Chondrocyte (in vitro differentiated cells): ENCODE data around the gene LTO1. TPM values are rescaled to one million over a fixed set of nuclear protein-coding genes. Genes with fewer than 3 reads are reported as not detected.
"Not testable (repeated sequence)": the region's sequence is repeated elsewhere in the genome, so short reads cannot be mapped to it uniquely, and the experiment has no call there.

Experiments
- DNase-seq: peaks from one replicate; pipeline ENCODE4 v3.0.0; 2021; ENCODE audit warnings: mixed read lengths, low spot score
- H3K27ac Mint-ChIP-seq: one replicate; pipeline ENCODE4 v1.8.0; 2021; ENCODE audit warnings: mild to moderate bottlenecking, moderate library complexity, mixed read lengths; ENCODE audit not compliant: unreplicated experiment
- H3K27me3 Mint-ChIP-seq: 2 replicates; pipeline ENCODE4 v1.8.0; 2021; ENCODE audit warnings: low read depth, mixed read lengths
- H3K36me3 Mint-ChIP-seq: 2 replicates; pipeline ENCODE4 v1.8.0; 2021; ENCODE audit warnings: low read depth, mixed read lengths
- H3K4me1 Mint-ChIP-seq: 2 replicates; pipeline ENCODE4 v1.8.0; 2021; ENCODE audit warnings: low read depth, mild to moderate bottlenecking, mixed read lengths
- H3K4me3 Mint-ChIP-seq: one replicate; pipeline ENCODE4 v1.8.0; 2021; ENCODE audit warnings: mild to moderate bottlenecking, moderate library complexity, mixed read lengths; ENCODE audit not compliant: unreplicated experiment
- H3K9me3 Mint-ChIP-seq: 2 replicates; pipeline ENCODE4 v1.8.0; 2021; ENCODE audit warnings: low read depth, mixed read lengths
- total RNA-seq: library from RNA; stranded (reverse); gene quantifications from 3 replicates; pipeline ENCODE4 v1.2.1, GENCODE V29; 2021
- TF ChIP-seq, protein P1 (sequence below): fragments of 200-600 bp; sonication (generic); IDR thresholded peaks from 2 replicates; pipeline ENCODE4 v1.5.0; 2021; ENCODE audit warnings: antibody characterized with exemption, mild to moderate bottlenecking, moderate library complexity

The LTO1 gene
- total RNA-seq, 1 donor from 2014 or later, result 16.2 TPM

DNA sequence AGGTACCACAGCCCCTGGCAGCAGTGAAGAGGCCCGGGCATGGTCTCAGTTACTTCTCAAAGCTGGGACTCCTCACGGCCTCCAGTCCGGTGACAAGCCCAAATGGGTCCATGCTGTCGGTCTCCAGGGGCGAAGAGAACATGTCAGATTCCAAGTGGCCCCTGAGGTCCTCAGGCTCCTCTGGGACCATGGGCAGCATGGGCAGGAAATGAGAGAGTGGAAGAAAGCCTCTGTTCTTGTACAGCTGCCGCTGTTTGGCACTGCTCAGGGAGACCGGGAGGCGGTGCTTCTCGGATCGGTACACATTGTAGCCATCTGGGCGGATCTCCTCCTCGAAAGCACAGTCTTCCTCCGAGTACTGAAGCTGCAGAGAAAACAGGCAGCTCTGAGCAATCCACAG, 24.1 kb upstream of the LTO1 start:
- no peak overlapping the region for H3K4me3 Mint-ChIP-seq
- H3K27ac Mint-ChIP-seq, result no peak overlapping the region

DNA sequence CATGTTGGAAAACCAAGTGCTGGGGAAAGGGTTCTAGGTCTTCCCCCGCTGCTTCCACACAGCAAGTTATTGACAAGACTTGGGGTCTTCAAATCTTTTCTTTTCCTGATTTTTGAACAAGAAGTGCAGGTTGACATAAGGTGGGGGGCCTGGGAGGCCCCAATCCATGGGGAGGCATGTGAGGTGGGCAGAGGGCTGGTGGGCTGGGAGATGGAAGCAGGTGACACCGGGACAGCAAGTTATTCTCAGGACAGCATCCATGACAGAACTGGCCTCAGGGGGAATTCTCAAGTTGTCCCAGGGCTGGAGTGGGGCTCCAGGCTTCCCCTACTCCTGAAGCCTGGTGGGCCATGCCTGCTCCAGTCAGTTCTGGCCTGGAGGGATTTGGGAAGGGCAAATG, 23.2 kb upstream of the LTO1 start:
- H3K4me1 Mint-ChIP-seq, result peaks cover 18% of the 10 kb centered on the region
- no peaks in the 10 kb centered on the region for H3K9me3 Mint-ChIP-seq
- H3K4me3 Mint-ChIP-seq, result no peak overlapping the region
- no peaks in the 10 kb centered on the region for H3K36me3 Mint-ChIP-seq
- TF ChIP-seq, protein P1, sequence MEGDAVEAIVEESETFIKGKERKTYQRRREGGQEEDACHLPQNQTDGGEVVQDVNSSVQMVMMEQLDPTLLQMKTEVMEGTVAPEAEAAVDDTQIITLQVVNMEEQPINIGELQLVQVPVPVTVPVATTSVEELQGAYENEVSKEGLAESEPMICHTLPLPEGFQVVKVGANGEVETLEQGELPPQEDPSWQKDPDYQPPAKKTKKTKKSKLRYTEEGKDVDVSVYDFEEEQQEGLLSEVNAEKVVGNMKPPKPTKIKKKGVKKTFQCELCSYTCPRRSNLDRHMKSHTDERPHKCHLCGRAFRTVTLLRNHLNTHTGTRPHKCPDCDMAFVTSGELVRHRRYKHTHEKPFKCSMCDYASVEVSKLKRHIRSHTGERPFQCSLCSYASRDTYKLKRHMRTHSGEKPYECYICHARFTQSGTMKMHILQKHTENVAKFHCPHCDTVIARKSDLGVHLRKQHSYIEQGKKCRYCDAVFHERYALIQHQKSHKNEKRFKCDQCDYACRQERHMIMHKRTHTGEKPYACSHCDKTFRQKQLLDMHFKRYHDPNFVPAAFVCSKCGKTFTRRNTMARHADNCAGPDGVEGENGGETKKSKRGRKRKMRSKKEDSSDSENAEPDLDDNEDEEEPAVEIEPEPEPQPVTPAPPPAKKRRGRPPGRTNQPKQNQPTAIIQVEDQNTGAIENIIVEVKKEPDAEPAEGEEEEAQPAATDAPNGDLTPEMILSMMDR, result no peak
- H3K27ac Mint-ChIP-seq, result no peak overlapping the region
- H3K27me3 Mint-ChIP-seq, result peaks cover 13% of the 10 kb centered on the region
- no peak for DNase-seq

More for the DNA sequence above, 24.1 kb upstream of the LTO1 start:
- Mint-ChIP-seq H3K9me3 (no peaks in the 10 kb centered on the region), H3K4me1 (peaks cover 18% of the 10 kb centered on the region), H3K36me3 (no peaks in the 10 kb centered on the region), H3K27me3 (peaks cover 13% of the 10 kb centered on the region)
- DNase-seq, result no peak
- TF ChIP-seq, protein P1, result no peak

DNA sequence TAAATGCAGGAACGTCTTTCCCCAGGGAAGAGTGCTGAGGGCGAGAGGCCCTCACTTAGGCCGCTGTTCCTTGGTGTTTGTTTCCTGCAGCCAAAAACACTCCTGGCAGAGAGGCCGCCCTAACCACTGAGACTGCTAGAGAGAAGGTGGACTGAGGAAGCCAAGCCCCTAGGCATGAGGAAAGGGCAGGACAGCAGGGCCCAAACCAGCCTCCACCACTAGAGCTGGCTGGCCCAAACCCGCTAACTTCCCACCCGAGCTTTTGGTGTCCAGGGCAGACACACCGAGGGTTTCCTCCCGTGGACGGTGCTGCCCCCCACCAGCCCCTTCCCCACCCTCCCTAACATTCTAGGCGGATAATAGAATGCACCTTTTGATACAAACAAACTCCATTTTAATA, 22.7 kb upstream of the LTO1 start:
- Mint-ChIP-seq H3K4me3 (no peak overlapping the region), H3K27ac (no peak overlapping the region), H3K9me3 (no peaks in the 10 kb centered on the region), H3K4me1 (peaks cover 15% of the 10 kb centered on the region), H3K27me3 (peaks cover 10% of the 10 kb centered on the region), H3K36me3 (no peaks in the 10 kb centered on the region)
- no peak for DNase-seq
- TF ChIP-seq, protein P1, result no peak

DNA sequence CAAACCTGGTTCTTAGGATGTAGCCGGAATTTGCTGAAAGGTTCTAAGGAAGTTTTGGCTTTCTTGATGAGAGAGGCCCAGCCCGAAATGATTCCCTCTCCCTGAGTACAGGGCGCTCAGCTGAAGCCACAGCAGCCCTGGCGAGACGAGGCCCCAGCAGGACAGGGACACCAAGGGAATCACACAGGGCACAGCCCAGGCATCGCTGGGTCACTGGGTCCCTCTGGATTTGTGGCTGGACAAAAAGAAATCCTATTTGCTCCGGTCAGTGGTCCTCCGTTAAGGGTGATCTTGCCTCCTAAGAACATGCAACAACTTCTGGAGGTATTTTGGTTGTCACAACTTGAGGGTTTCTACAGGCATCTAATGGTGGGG, 22.3 kb upstream of the LTO1 start:
- peaks cover 6% of the 10 kb centered on the region for H3K27me3 Mint-ChIP-seq
- no peak overlapping the region for H3K27ac Mint-ChIP-seq
- peaks cover 15% of the 10 kb centered on the region for H3K4me1 Mint-ChIP-seq
- no peak overlapping the region for H3K4me3 Mint-ChIP-seq
- TF ChIP-seq, protein P1, result no peak
- no peaks in the 10 kb centered on the region for H3K36me3 Mint-ChIP-seq
- no peak for DNase-seq
- peaks cover 3% of the 10 kb centered on the region for H3K9me3 Mint-ChIP-seq

DNA sequence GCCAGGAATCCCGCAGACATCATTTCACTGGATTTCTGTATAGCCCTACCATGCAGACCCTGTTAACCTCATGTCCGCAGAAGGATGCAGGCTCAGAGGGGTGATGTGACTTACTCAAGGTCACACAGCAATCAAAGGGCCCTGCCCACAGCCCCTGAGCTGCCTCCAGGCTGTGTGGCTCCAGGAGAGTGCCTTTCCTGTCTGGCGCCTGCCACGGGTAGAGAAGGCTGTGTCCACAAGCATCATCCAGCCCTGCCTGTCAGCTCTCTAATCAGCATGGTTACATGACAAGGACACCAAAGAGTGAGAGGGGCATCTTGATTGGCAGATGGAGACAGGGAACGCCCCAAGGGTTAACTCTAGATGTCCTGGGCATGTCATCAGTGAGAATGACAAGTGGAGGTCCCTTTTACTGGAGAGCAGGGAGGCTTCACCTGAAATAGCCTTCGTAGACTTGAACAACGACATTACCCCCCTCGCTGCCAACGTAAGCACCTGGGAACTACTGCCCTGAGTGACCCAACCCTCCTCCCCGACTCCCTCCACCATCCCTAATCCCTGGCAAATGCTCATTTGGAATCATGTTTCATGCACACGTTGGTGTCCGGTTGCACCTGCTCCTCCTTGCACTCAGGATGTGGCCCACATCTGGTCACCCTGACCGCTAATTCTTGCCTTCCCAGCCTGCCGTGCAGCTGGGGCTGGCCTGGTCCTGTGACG, 21.8 kb upstream of the LTO1 start:
- no peak overlapping the region for H3K27ac Mint-ChIP-seq
- peaks cover 7% of the 10 kb centered on the region for H3K9me3 Mint-ChIP-seq
- DNase-seq, result no peak
- H3K36me3 Mint-ChIP-seq, result peaks cover 2% of the 10 kb centered on the region
- H3K4me3 Mint-ChIP-seq, result no peak overlapping the region
- H3K27me3 Mint-ChIP-seq, result peaks cover 5% of the 10 kb centered on the region
- H3K4me1 Mint-ChIP-seq, result peaks cover 15% of the 10 kb centered on the region
- TF ChIP-seq, protein P1, result no peak

DNA sequence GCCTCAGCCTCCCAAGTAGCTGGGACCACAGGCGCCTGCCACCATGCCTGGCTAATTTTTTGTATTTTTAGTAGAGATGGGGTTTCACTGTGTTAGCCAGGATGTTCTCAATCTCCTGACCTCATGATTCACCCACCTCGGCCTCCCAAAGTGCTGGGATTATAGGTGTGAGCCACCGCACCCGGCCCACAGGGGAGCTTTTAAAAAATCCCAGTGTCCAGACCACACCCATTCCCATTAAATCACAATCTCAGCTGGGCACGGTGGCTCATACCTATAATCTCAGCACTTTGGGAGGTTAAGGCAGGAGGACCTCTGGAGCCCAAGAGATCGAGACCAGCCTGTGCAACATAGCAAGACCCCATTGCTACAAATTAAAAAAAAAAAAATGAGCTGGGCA, 20.8 kb upstream of the LTO1 start:
- not testable (repeated sequence) for H3K27me3 Mint-ChIP-seq, DNase-seq, H3K4me3 Mint-ChIP-seq, H3K36me3 Mint-ChIP-seq, H3K27ac Mint-ChIP-seq, H3K9me3 Mint-ChIP-seq
- H3K4me1 Mint-ChIP-seq, result peaks cover 15% of the 10 kb centered on the region
